HG02623 (cell line): ENCODE measurements around the gene SYT11.
A peak's percentile ranks its signal among the peaks of the same experiment; 100 is the strongest.
"Not testable (repeated sequence)": the region's sequence is repeated elsewhere in the genome, so short reads cannot be mapped to it uniquely, and the experiment has no call there.

Experiments used
- ATAC-seq: cut with Tn5 transposase; IDR thresholded peaks from one replicate; pipeline ENCODE4 v1.9.1; 2021; ENCODE audit warnings: moderate library complexity; ENCODE audit not compliant: unreplicated experiment

SYT11 gene

GRCh38 chr1:155895617-155896016, 36.2 kb downstream of the SYT11 start:
- ATAC-seq, result not testable (repeated sequence)

GRCh38 chr1:155896476-155896875, 37.1 kb downstream of the SYT11 start:
- not testable (repeated sequence) for ATAC-seq

GRCh38 chr1:155897746-155898145, 38.4 kb downstream of the SYT11 start:
- no peak for ATAC-seq

- no peak for ATAC-seq
These were observed 39.5 kb downstream of the SYT11 start for GRCh38 chr1:155898888-155899287.

GRCh38 chr1:155899683-155900082, 40.3 kb downstream of the SYT11 start:
- no peak for ATAC-seq

- no peak for ATAC-seq
These were observed 40.8 kb downstream of the SYT11 start for GRCh38 chr1:155900161-155900560.

- no peak for ATAC-seq
These were observed 44.9 kb downstream of the SYT11 start for GRCh38 chr1:155904261-155904660.

- no peak for ATAC-seq
These were observed 50.5 kb downstream of the SYT11 start for GRCh38 chr1:155909894-155910293.

GRCh38 chr1:155910621-155911121, 51.3 kb downstream of the SYT11 start:
- ATAC-seq, result peak; percentile 18

- ATAC-seq, result peak; percentile 58
These were observed 52.0 kb downstream of the SYT11 start, which contains the start of gene RIT1 for GRCh38 chr1:155911156-155912055. RIT1 (minus strand) TSS chr1:155911349; CDS start chr1:155910761, 588 bp downstream.

GRCh38 chr1:155912056-155912536, 52.7 kb downstream of the SYT11 start:
- no peak for ATAC-seq

- ATAC-seq, result no peak
These were observed 54.8 kb downstream of the SYT11 start for GRCh38 chr1:155913969-155914757.

GRCh38 chr1:155918660-155919059, 59.3 kb downstream of the SYT11 start:
- no peak for ATAC-seq

GRCh38 chr1:155919801-155920200, 60.4 kb downstream of the SYT11 start:
- ATAC-seq, result no peak

- ATAC-seq, result no peak
These were observed 61.4 kb downstream of the SYT11 start for GRCh38 chr1:155920717-155921116.

GRCh38 chr1:155925506-155925905, 66.1 kb downstream of the SYT11 start:
- ATAC-seq, result no peak

- ATAC-seq, result no peak
These were observed 69.7 kb downstream of the SYT11 start for GRCh38 chr1:155929057-155929456.

GRCh38 chr1:155930725-155931124, 71.4 kb downstream of the SYT11 start:
- not testable (repeated sequence) for ATAC-seq

- ATAC-seq, result no peak
These were observed 72.1 kb downstream of the SYT11 start for GRCh38 chr1:155931332-155932038.

- ATAC-seq, result no peak
These were observed 72.7 kb downstream of the SYT11 start for GRCh38 chr1:155932081-155932480.

GRCh38 chr1:155932487-155932886, 73.1 kb downstream of the SYT11 start:
- no peak for ATAC-seq
